SK-N-SH treated with all-trans-retinoic acid at 6 μM for 48 hours (cell line): ENCODE data around the gene FBXL16.

ENCODE experiments used
- ATAC-seq: fragments of 200-7000 bp; cut with Tn5 transposase; 3 replicates; pipeline ENCODE4 v1.9.1; 2020; ENCODE audit warnings: mild to moderate bottlenecking, moderate library complexity
- ARNTL ChIP-seq: fragments of 450-650 bp; formaldehyde crosslinking; IDR thresholded peaks from 2 replicates; pipeline ENCODE4 v1.5.0; 2020; ENCODE audit warnings: low read depth, mild to moderate bottlenecking, moderate library complexity, borderline replicate concordance
- CREB5 ChIP-seq: fragments of 250-450 bp; sonication (Bioruptor Pico); IDR thresholded peaks from 2 replicates; pipeline ENCODE4 v1.5.1; 2020; ENCODE audit warnings: low read depth, mild to moderate bottlenecking, moderate library complexity
- CSDC2 ChIP-seq: fragments of 250-450 bp; sonication (Bioruptor Pico); IDR thresholded peaks from 2 replicates; pipeline ENCODE4 v1.5.0; 2020; ENCODE audit warnings: mild to moderate bottlenecking, moderate library complexity
- ESRRG ChIP-seq: fragments of 250-450 bp; sonication (Bioruptor Pico); IDR thresholded peaks from 2 replicates; pipeline ENCODE4 v1.6.1; 2021; ENCODE audit warnings: mild to moderate bottlenecking
- GLIS3 ChIP-seq: fragments of 250-450 bp; sonication (Bioruptor Pico); IDR thresholded peaks from 2 replicates; pipeline ENCODE4 v1.5.0; 2020; ENCODE audit warnings: mild to moderate bottlenecking, moderate library complexity
- OSR1 ChIP-seq: fragments of 250-450 bp; sonication (Bioruptor Pico); IDR thresholded peaks from 2 replicates; pipeline ENCODE4 v1.8.0; 2022; ENCODE audit warnings: moderate library complexity, mild to moderate bottlenecking, inconsistent platforms
- PPARA ChIP-seq: fragments of 250-450 bp; sonication (Bioruptor Pico); IDR thresholded peaks from 2 replicates; pipeline ENCODE4 v1.5.0; 2020; ENCODE audit warnings: mild to moderate bottlenecking, borderline replicate concordance
- RARB ChIP-seq: fragments of 250-450 bp; sonication (Bioruptor Pico); IDR thresholded peaks from 2 replicates; pipeline ENCODE4 v1.8.0; 2021; ENCODE audit warnings: mild to moderate bottlenecking, moderate library complexity
- SNAI2 ChIP-seq: fragments of 250-450 bp; sonication (Bioruptor Pico); IDR thresholded peaks from 2 replicates; pipeline ENCODE4 v1.5.0; 2020; ENCODE audit warnings: mild to moderate bottlenecking, moderate library complexity
- TCF4 ChIP-seq: fragments of 250-450 bp; sonication (Bioruptor Pico); IDR thresholded peaks from 2 replicates; pipeline ENCODE4 v1.8.0; 2021; ENCODE audit warnings: mild to moderate bottlenecking, moderate library complexity, borderline replicate concordance
- TOX ChIP-seq: fragments of 250-450 bp; sonication (Bioruptor Pico); IDR thresholded peaks from 2 replicates; pipeline ENCODE4 v1.8.0; 2021; ENCODE audit warnings: mild to moderate bottlenecking, moderate library complexity, borderline replicate concordance
- ZC3H10 ChIP-seq: fragments of 250-450 bp; sonication (Bioruptor Pico); IDR thresholded peaks from 2 replicates; pipeline ENCODE4 v1.5.1; 2021; ENCODE audit warnings: mild to moderate bottlenecking, moderate library complexity
- ZFP3 ChIP-seq: fragments of 250-450 bp; sonication (Bioruptor Pico); IDR thresholded peaks from 2 replicates; pipeline ENCODE4 v1.5.0; 2020; ENCODE audit warnings: mild to moderate bottlenecking, moderate library complexity
- ZFP30 ChIP-seq: fragments of 450-650 bp; formaldehyde crosslinking; IDR thresholded peaks from 2 replicates; pipeline ENCODE4 v1.5.0; 2022; ENCODE audit warnings: mild to moderate bottlenecking, moderate library complexity
- ZNF565 ChIP-seq: fragments of 450-650 bp; formaldehyde crosslinking; conservative IDR thresholded peaks from 2 replicates; pipeline ENCODE4 v1.5.0; 2020; ENCODE audit warnings: low read depth, mild to moderate bottlenecking, moderate library complexity
- ZNF70 ChIP-seq: fragments of 450-650 bp; formaldehyde crosslinking; IDR thresholded peaks from 2 replicates; pipeline ENCODE4 v1.5.0; 2020; ENCODE audit warnings: mild to moderate bottlenecking, moderate library complexity
- ZNF8 ChIP-seq: fragments of 450-650 bp; formaldehyde crosslinking; IDR thresholded peaks from 2 replicates; pipeline ENCODE4 v1.5.0; 2020; ENCODE audit warnings: mild to moderate bottlenecking, moderate library complexity
- TF ChIP-seq, protein P1 (sequence below): fragments of 250-450 bp; sonication (Bioruptor Pico); IDR thresholded peaks from 2 replicates; pipeline ENCODE4 v1.8.0; 2020; ENCODE audit warnings: mild to moderate bottlenecking, moderate library complexity, borderline replicate concordance
- TF ChIP-seq, protein P2 (sequence below): fragments of 250-450 bp; sonication (Bioruptor Pico); IDR thresholded peaks from 2 replicates; pipeline ENCODE4 v1.5.0; 2020; ENCODE audit warnings: mild to moderate bottlenecking, moderate library complexity
- TF ChIP-seq, protein P3 (sequence below): fragments of 250-450 bp; sonication (Bioruptor Pico); IDR thresholded peaks from 2 replicates; pipeline ENCODE4 v1.5.1; 2021; ENCODE audit warnings: mild to moderate bottlenecking, moderate library complexity
- TF ChIP-seq, protein P4 (sequence below): fragments of 250-450 bp; sonication (Bioruptor Pico); IDR thresholded peaks from 2 replicates; pipeline ENCODE4 v1.8.0; 2021; ENCODE audit warnings: low read depth, mild to moderate bottlenecking, moderate library complexity, borderline replicate concordance

Gene FBXL16

GRCh38 chr16:714079-714478 lies 8.5 kb upstream of the FBXL16 start:
- no peak for ATAC-seq
- TF ChIP-seq ZFP3 (CRISPR knock-in tag), result 0 out of 2 replicates have a peak, but pooled peaks have one; percentile 13
- TF ChIP-seq CSDC2 (CRISPR knock-in tag), result no peak
- no peak for TF ChIP-seq GLIS3 (CRISPR knock-in tag)
- 0 out of 2 replicates have a peak, but pooled peaks have one; percentile 53 for TF ChIP-seq ZNF70 (CRISPR knock-in tag)
- no peak for TF ChIP-seq ZNF565
- TF ChIP-seq TOX (CRISPR knock-in tag), result no peak
- TF ChIP-seq ZFP30, result no peak
- no peak for TF ChIP-seq ARNTL

GRCh38 chr16:712740-713250 lies 7.2 kb upstream of the FBXL16 start:
- ATAC-seq, result peak; percentile 5

DNA sequence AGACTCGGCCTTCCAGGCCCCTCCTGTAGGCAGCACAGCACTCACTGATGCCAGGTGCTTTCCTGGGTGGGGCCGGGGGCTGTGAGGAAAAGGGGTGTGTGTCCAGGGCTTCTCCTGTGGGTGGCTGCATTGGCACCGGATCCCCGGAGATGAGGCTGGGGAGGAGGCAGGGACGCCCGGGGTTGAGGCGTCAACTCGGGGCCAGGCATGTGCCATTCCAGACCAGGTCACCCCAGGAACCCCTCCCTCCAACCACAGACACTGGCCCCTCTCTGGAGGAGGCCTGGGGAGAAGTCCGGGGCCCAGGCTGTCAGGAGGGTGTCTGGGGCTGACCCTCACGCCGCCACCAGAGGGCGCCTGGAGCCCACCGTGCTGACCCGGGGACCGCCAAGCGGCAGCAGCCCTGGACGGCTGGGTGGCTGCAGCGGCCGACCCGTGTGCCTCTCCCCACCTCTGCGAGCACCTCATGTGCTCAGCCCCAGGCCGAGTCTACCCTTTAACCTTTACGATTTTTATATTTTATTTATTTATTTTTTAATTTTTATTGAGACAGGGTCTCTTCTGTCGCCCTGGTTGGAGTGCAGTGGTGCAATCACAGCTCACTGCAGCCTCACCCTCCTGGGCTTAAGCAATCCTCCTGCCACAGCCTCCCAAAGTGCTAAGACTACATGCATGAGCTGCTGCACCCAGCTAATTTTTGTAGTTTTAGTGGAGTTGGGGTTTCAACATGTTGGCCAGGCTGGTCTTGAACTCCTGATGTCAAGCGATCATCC lies 6.1 kb upstream of the FBXL16 start:
- TF ChIP-seq, protein P1, sequence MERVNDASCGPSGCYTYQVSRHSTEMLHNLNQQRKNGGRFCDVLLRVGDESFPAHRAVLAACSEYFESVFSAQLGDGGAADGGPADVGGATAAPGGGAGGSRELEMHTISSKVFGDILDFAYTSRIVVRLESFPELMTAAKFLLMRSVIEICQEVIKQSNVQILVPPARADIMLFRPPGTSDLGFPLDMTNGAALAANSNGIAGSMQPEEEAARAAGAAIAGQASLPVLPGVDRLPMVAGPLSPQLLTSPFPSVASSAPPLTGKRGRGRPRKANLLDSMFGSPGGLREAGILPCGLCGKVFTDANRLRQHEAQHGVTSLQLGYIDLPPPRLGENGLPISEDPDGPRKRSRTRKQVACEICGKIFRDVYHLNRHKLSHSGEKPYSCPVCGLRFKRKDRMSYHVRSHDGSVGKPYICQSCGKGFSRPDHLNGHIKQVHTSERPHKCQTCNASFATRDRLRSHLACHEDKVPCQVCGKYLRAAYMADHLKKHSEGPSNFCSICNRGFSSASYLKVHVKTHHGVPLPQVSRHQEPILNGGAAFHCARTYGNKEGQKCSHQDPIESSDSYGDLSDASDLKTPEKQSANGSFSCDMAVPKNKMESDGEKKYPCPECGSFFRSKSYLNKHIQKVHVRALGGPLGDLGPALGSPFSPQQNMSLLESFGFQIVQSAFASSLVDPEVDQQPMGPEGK, result no peak
- TF ChIP-seq, protein P2, sequence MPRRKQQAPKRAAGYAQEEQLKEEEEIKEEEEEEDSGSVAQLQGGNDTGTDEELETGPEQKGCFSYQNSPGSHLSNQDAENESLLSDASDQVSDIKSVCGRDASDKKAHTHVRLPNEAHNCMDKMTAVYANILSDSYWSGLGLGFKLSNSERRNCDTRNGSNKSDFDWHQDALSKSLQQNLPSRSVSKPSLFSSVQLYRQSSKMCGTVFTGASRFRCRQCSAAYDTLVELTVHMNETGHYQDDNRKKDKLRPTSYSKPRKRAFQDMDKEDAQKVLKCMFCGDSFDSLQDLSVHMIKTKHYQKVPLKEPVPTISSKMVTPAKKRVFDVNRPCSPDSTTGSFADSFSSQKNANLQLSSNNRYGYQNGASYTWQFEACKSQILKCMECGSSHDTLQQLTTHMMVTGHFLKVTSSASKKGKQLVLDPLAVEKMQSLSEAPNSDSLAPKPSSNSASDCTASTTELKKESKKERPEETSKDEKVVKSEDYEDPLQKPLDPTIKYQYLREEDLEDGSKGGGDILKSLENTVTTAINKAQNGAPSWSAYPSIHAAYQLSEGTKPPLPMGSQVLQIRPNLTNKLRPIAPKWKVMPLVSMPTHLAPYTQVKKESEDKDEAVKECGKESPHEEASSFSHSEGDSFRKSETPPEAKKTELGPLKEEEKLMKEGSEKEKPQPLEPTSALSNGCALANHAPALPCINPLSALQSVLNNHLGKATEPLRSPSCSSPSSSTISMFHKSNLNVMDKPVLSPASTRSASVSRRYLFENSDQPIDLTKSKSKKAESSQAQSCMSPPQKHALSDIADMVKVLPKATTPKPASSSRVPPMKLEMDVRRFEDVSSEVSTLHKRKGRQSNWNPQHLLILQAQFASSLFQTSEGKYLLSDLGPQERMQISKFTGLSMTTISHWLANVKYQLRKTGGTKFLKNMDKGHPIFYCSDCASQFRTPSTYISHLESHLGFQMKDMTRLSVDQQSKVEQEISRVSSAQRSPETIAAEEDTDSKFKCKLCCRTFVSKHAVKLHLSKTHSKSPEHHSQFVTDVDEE (CRISPR knock-in tag), result no peak
- TF ChIP-seq ZFP3 (CRISPR knock-in tag), result no peak
- TF ChIP-seq, protein P3, sequence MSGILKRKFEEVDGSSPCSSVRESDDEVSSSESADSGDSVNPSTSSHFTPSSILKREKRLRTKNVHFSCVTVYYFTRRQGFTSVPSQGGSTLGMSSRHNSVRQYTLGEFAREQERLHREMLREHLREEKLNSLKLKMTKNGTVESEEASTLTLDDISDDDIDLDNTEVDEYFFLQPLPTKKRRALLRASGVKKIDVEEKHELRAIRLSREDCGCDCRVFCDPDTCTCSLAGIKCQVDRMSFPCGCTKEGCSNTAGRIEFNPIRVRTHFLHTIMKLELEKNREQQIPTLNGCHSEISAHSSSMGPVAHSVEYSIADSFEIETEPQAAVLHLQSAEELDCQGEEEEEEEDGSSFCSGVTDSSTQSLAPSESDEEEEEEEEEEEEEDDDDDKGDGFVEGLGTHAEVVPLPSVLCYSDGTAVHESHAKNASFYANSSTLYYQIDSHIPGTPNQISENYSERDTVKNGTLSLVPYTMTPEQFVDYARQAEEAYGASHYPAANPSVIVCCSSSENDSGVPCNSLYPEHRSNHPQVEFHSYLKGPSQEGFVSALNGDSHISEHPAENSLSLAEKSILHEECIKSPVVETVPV (CRISPR knock-in tag), result no peak
- TF ChIP-seq ZC3H10, result no peak
- no peak for TF ChIP-seq CSDC2 (CRISPR knock-in tag)
- no peak for TF ChIP-seq OSR1 (CRISPR knock-in tag)
- TF ChIP-seq RARB (CRISPR knock-in tag), result no peak
- TF ChIP-seq TOX (CRISPR knock-in tag), result no peak
- no peak for TF ChIP-seq PPARA (CRISPR knock-in tag)
- TF ChIP-seq, protein P4, sequence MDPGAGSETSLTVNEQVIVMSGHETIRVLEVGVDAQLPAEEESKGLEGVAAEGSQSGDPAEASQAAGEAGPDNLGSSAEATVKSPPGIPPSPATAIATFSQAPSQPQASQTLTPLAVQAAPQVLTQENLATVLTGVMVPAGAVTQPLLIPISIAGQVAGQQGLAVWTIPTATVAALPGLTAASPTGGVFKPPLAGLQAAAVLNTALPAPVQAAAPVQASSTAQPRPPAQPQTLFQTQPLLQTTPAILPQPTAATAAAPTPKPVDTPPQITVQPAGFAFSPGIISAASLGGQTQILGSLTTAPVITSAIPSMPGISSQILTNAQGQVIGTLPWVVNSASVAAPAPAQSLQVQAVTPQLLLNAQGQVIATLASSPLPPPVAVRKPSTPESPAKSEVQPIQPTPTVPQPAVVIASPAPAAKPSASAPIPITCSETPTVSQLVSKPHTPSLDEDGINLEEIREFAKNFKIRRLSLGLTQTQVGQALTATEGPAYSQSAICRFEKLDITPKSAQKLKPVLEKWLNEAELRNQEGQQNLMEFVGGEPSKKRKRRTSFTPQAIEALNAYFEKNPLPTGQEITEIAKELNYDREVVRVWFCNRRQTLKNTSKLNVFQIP (CRISPR knock-in tag), result no peak
- TF ChIP-seq ARNTL, result no peak
- no peak for TF ChIP-seq ZFP30
- no peak for TF ChIP-seq SNAI2
- TF ChIP-seq CREB5 (CRISPR knock-in tag), result no peak
- no peak for TF ChIP-seq GLIS3 (CRISPR knock-in tag)
- no peak for TF ChIP-seq TCF4
- peak; percentile 65 for ATAC-seq

DNA sequence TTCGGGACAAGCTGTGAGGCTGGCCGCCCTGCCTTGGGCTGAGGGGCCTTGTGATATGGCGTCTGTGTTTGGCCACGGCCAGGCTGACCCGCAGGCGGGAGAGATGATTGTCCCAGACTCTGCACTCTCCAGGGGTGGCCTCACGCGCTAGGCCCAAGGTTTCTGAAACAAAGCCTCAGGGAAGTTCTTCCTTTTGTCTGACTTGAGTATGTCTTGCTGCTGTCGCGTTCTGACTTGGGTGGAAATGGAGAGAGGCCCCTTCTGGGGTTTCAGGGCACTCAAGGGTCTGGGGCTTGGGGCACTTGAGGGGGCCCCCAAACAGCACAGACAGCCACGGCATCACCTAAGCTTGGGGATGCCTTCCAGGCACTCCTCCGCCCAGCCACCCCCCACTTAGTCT lies 5.5 kb upstream of the FBXL16 start:
- ATAC-seq, result no peak
- TF ChIP-seq GLIS3 (CRISPR knock-in tag) (no peak), PPARA (CRISPR knock-in tag) (no peak), ARNTL (no peak), TCF4 (no peak), TOX (CRISPR knock-in tag) (no peak), ZNF8 (no peak), ESRRG (CRISPR knock-in tag) (no peak), ZFP30 (no peak), ZNF70 (CRISPR knock-in tag) (no peak), RARB (CRISPR knock-in tag) (no peak), SNAI2 (no peak), CSDC2 (CRISPR knock-in tag) (no peak)
- TF ChIP-seq, protein P1, result no peak
- TF ChIP-seq, protein P4 (CRISPR knock-in tag), result no peak
